Kidney (tissue), 14 donors: Measurements from ENCODE around the gene BCL2L15. TPM values are rescaled to one million over a fixed set of nuclear protein-coding genes. Genes with fewer than 3 reads are reported as not detected.

Experiments used
- DNase-seq, 5 donors: peaks; one replicate each; pipeline ENCODE4 v3.0.0-alpha.2; 2013 to 2020
- FAIRE-seq: peaks from 2 replicates; lab custom pipeline; 2012; peaks lifted over from hg19 to GRCh38; lab: Jason Lieb, UNC
- H3K27ac ChIP-seq, 2 donors: one replicate each; pipeline ENCODE4 v1.7.0; 2013; ENCODE audit warnings: low read depth in 2 of 2, low read length in 2 of 2, inconsistent platforms in 1 of 2
- H3K27me3 ChIP-seq: one replicate; pipeline ENCODE4 v1.7.1; 2013; ENCODE audit warnings: low read length, inconsistent platforms; ENCODE audit not compliant: control insufficient read depth, insufficient read depth
- H3K36me3 ChIP-seq, 3 donors: one replicate each; pipeline versions ENCODE4 v1.7.0 to v1.7.1; 2013; ENCODE audit warnings: low read length in 3 of 3, control low read depth in 1 of 3, inconsistent platforms in 1 of 3; ENCODE audit not compliant: insufficient read depth in 3 of 3, control insufficient read depth in 2 of 3
- H3K4me1 ChIP-seq, 3 donors: one replicate each; pipeline versions ENCODE4 v1.7.0 to v1.7.1; 2013; ENCODE audit warnings: low read length in 3 of 3, inconsistent platforms in 1 of 3, low read depth in 1 of 3; ENCODE audit not compliant: control insufficient read depth in 2 of 3, insufficient read depth in 2 of 3
- H3K4me3 ChIP-seq, 3 donors: one replicate each; pipeline versions ENCODE4 v1.7.0 to v1.8.1; 2013; ENCODE audit warnings: low read length in 3 of 3, control low read depth in 1 of 3, inconsistent platforms in 1 of 3
- H3K9ac ChIP-seq, 3 donors: one replicate each; pipeline versions ENCODE4 v1.7.0 to v1.7.1; 2013; ENCODE audit warnings: low read length in 3 of 3, control low read depth in 1 of 3, inconsistent platforms in 1 of 3
- H3K9me3 ChIP-seq, 3 donors: one replicate each; pipeline versions ENCODE4 v1.7.0 to v1.7.1; 2013; ENCODE audit warnings: low read length in 3 of 3, control low read depth in 1 of 3, inconsistent platforms in 1 of 3; ENCODE audit not compliant: control insufficient read depth in 2 of 3, insufficient read depth in 1 of 3
- CTCF ChIP-seq: IDR thresholded peaks from 3 replicates; pipeline ENCODE4 v1.5.1; 2012; ENCODE audit warnings: mild to moderate bottlenecking, moderate library complexity, borderline replicate concordance; ENCODE audit not compliant: insufficient read depth; ENCODE audit errors: extremely low read depth
- intact Hi-C: fragments of 100-400 bp; cut with DNase I; formaldehyde crosslinking; loops from one replicate; pipeline ENCODE4 v1.11.1; 2022
- polyA plus RNA-seq: library from polyadenylated mRNA; stranded (reverse); fragments of 350-450 nt; fragmentation: Illumina TruSeq; extraction: RNeasy Lipid Tissue Mini Kit (QIAGEN cat#74804); gene quantifications from one replicate; pipeline ENCODE4 v1.2.3, GENCODE V29; 2014; ENCODE audit warnings: low read depth, low replicate concordance; ENCODE audit not compliant: insufficient read depth
- total RNA-seq: library from RNA; stranded (reverse); fragmentation: NEBNext Ultra II Directional; extraction: Animal tissue kit (Norgen Biotek cat#: 25700); gene quantifications from one replicate; pipeline ENCODE4 v1.2.1, GENCODE V29; 2021
- donor health status: control.
- donor health status: control.
- donor health status: control.
- donor health status: control.
- donor health status: control.
- donor health status: DM: yes; HTN: yes; CAD: no.
- donor health status: Normal renal cell carcinoma (clear cell type).

BCL2L15 gene
- total and polyA plus RNA-seq, 2 donors from 2014 or later, result 2.2 to 34.3 TPM

- Histone ChIP-seq H3K4me3 (no peak overlapping the region), H3K9me3 (no peaks in the 10 kb centered on the region), H3K27me3 (no peaks in the 10 kb centered on the region), H3K9ac (no peak overlapping the region), H3K4me1 (peaks cover 5 to 12% (median 6%) of the 10 kb centered on the region in 3 donors), H3K27ac (no peak overlapping the region), H3K36me3 (no peaks in the 10 kb centered on the region)
- FAIRE-seq (no peak), DNase-seq (no peak)
- intact Hi-C loops, result no loop called here
- TF ChIP-seq CTCF, result no peak
These were observed 47.8 kb upstream of the BCL2L15 start for GRCh38 chr1:113935176-113935575.

- TF ChIP-seq CTCF, result no peak
- no peak overlapping the region for H3K4me3 ChIP-seq
- no peak overlapping the region for H3K27ac ChIP-seq
- FAIRE-seq (no peak), DNase-seq (no peak)
- no peak overlapping the region for H3K9ac ChIP-seq
- peaks cover 5 to 12% (median 6%) of the 10 kb centered on the region in 3 donors for H3K4me1 ChIP-seq
- no peaks in the 10 kb centered on the region for H3K27me3 ChIP-seq
- intact Hi-C loops, result no loop called here
- H3K36me3 ChIP-seq, result no peaks in the 10 kb centered on the region
- H3K9me3 ChIP-seq, result no peaks in the 10 kb centered on the region
These were observed 47.2 kb upstream of the BCL2L15 start for GRCh38 chr1:113934511-113935055.

- Histone ChIP-seq H3K9me3 (no peaks in the 10 kb centered on the region), H3K4me1 (peaks cover 5 to 12% (median 6%) of the 10 kb centered on the region in 3 donors), H3K27ac (no peak overlapping the region), H3K9ac (no peak overlapping the region), H3K27me3 (no peaks in the 10 kb centered on the region), H3K36me3 (no peaks in the 10 kb centered on the region), H3K4me3 (no peak overlapping the region)
- FAIRE-seq (no peak), DNase-seq (no peak)
- no peak for TF ChIP-seq CTCF
- intact Hi-C loops, result no loop called here
These were observed 46.6 kb upstream of the BCL2L15 start for GRCh38 chr1:113934006-113934405.

GRCh38 chr1:113931451-113931851, 44.1 kb upstream of the BCL2L15 start:
- no peaks in the 10 kb centered on the region for H3K9me3 ChIP-seq
- no peak overlapping the region for H3K9ac ChIP-seq
- H3K27ac ChIP-seq, result peak overlapping the region in 1 of 2 donors; percentile 30
- H3K36me3 ChIP-seq, result no peaks in the 10 kb centered on the region
- DNase-seq (peak in 1 of 5 donors; percentile 17), FAIRE-seq (no peak)
- intact Hi-C loops, result no loop called here
- H3K27me3 ChIP-seq, result no peaks in the 10 kb centered on the region
- peaks cover 7 to 12% (median 8%) of the 10 kb centered on the region in 3 donors for H3K4me1 ChIP-seq
- H3K4me3 ChIP-seq, result peak overlapping the region in 2 of 3 donors; percentile 36 to 92
- no peak for TF ChIP-seq CTCF
